Osteoblast (primary cell): ENCODE results near the gene COX5B. TPM values are rescaled to one million over a fixed set of nuclear protein-coding genes. Genes with fewer than 3 reads are reported as not detected.

Experiments used
- DNase-seq: peaks from one replicate; pipeline ENCODE4 v3.0.0; 2011; ENCODE audit warnings: low spot score, mixed read lengths; ENCODE audit not compliant: insufficient read length; ENCODE audit errors: missing footprints
- H2AFZ ChIP-seq: 2 replicates; pipeline ENCODE4 v1.6.0; 2011; ENCODE audit warnings: mild to moderate bottlenecking, low read length
- H3K27ac ChIP-seq: 2 replicates; pipeline ENCODE4 v1.5.1; 2011; ENCODE audit warnings: mild to moderate bottlenecking, low read depth, low read length, moderate library complexity
- H3K27me3 ChIP-seq: 2 replicates; pipeline ENCODE4 v1.6.0; 2012; ENCODE audit warnings: mild to moderate bottlenecking, control low read depth, inconsistent platforms, low read length, moderate library complexity; ENCODE audit not compliant: insufficient read depth
- H3K36me3 ChIP-seq: 2 replicates; pipeline ENCODE4 v1.5.1; 2011; ENCODE audit warnings: mild to moderate bottlenecking, low read length, control low read depth, moderate library complexity; ENCODE audit not compliant: insufficient read depth
- H3K4me1 ChIP-seq: 2 replicates; pipeline ENCODE4 v1.5.1; 2011; ENCODE audit warnings: mild to moderate bottlenecking, low read length, control low read depth, moderate library complexity; ENCODE audit not compliant: insufficient read depth
- H3K4me2 ChIP-seq: 2 replicates; pipeline ENCODE4 v1.6.0; 2011; ENCODE audit warnings: mild to moderate bottlenecking, low read length; ENCODE audit not compliant: insufficient read depth
- H3K4me3 ChIP-seq: fragments of 200-600 bp; sonication (generic); 3 replicates; pipeline ENCODE4 v1.5.1; 2012; ENCODE audit warnings: mild to moderate bottlenecking, low read length, inconsistent platforms; ENCODE audit not compliant: insufficient read depth
- H3K79me2 ChIP-seq: 2 replicates; pipeline ENCODE4 v1.6.0; 2012; ENCODE audit warnings: mild to moderate bottlenecking, low read length, control low read depth, inconsistent platforms; ENCODE audit not compliant: insufficient read depth
- H3K9me3 ChIP-seq: 2 replicates; pipeline ENCODE4 v1.5.1; 2011; ENCODE audit warnings: low read depth, low read length, control low read depth
- H4K20me1 ChIP-seq: 2 replicates; pipeline ENCODE4 v1.6.0; 2012; ENCODE audit warnings: mild to moderate bottlenecking, low read length, control low read depth; ENCODE audit not compliant: insufficient read depth
- CTCF ChIP-seq: IDR thresholded peaks from 2 replicates; pipeline ENCODE4 v1.5.1; 2011; ENCODE audit warnings: mild to moderate bottlenecking, low read depth, low read length, moderate library complexity; ENCODE audit errors: extremely low read depth
- total RNA-seq: library from RNA; depleted of rRNA; stranded (reverse); fragments of >200 nt; gene quantifications from 2 replicates; pipeline ENCODE4 v1.2.3, GENCODE V29; 2012

Gene COX5B
- total RNA-seq, 1 donor, result 214 TPM

- no peak overlapping the region for H3K27ac ChIP-seq
- H3K79me2 ChIP-seq, result peaks cover 41% of the 10 kb centered on the region
- H3K4me2 ChIP-seq, result no peak overlapping the region
- TF ChIP-seq CTCF, result no peak
- H4K20me1 ChIP-seq, result peaks cover 27% of the 10 kb centered on the region
- H3K4me1 ChIP-seq, result peaks cover 22% of the 10 kb centered on the region
- H2AFZ ChIP-seq, result no peak overlapping the region
- peaks cover 56% of the 10 kb centered on the region for H3K36me3 ChIP-seq
- no peaks in the 10 kb centered on the region for H3K9me3 ChIP-seq
- H3K4me3 ChIP-seq, result no peak overlapping the region
- DNase-seq, result peak; percentile 3
- no peaks in the 10 kb centered on the region for H3K27me3 ChIP-seq
Measured at GRCh38 chr2:97659256-97660043, 13.6 kb downstream of the COX5B start.

DNA sequence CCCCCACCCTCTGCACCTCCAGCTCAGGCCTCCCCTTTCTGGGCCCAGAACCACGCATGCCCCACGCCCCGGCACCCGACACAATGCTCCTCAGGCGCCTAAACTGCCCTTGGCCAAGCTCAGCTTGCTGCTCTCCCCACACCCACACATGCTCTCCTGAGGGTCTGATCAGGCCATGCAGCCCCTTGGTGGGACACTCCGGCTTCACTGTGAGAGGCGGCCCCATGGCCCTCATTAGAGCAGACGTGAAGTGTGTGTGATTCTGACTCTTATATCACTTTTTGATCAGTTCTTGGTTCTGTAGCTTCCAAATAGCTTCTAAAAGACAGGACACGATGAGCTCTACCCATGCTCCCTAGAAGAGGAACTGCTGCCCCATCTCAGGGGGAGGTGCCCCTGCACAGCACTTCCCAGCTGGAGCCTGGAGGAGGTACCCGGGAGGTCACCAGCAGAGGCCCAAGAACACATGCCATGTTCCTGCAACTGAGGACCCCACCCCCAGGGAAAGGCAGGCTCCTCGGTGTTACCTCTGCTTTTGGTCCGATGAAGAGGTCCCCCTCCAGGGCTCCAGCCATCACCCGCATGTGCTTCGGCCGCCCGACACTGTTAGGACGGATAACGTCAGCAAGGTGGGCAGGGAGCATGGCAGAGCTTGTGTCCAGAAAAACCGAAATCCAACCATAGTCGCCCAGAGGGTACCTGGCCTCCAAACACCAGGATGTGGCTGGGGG lies 14.3 kb downstream of the COX5B start:
- Histone ChIP-seq H3K4me1 (peaks cover 27% of the 10 kb centered on the region), H3K27me3 (no peaks in the 10 kb centered on the region), H3K79me2 (peaks cover 41% of the 10 kb centered on the region), H3K36me3 (peaks cover 48% of the 10 kb centered on the region), H3K27ac (peak overlapping the region; percentile 48), H2AFZ (no peak overlapping the region), H3K4me3 (no peak overlapping the region), H3K9me3 (no peaks in the 10 kb centered on the region), H3K4me2 (no peak overlapping the region), H4K20me1 (peaks cover 27% of the 10 kb centered on the region)
- no peak for DNase-seq
- no peak for TF ChIP-seq CTCF

DNA sequence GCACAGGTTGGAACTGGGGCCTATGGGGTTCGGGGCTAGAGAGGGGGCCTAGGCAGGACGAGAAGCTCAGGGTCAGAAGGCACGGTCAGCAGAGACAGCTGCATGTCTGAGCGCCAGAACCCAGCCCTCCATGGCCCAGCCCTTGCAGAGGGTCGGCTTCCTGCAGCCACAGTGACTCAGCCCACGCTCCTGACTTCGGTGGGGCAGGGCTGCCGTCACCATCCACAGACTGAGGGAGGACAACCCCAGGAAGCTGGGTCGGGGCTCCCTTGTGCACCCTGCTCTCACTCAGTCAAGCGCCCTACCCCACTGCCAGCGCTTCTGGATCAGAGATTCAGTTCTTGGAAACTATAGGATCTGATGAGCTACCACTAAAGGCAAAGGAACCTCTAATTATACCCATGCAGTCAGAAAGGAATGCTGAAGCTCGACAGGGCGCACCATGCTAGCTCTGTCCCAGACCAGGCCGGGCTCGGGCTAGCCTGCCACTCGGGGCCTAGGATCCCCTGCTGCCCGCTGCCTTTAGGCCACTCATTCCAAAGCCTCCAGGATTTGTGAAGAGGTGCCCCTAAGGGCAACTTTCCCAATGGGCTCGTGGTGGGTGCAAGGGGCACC lies 15.0 kb downstream of the COX5B start:
- Histone ChIP-seq H3K9me3 (no peaks in the 10 kb centered on the region), H2AFZ (no peak overlapping the region), H3K27me3 (no peaks in the 10 kb centered on the region), H3K4me1 (peaks cover 27% of the 10 kb centered on the region), H3K4me2 (no peak overlapping the region), H3K79me2 (peaks cover 41% of the 10 kb centered on the region), H3K27ac (peak overlapping the region; percentile 48), H3K4me3 (no peak overlapping the region), H3K36me3 (peaks cover 42% of the 10 kb centered on the region), H4K20me1 (peaks cover 27% of the 10 kb centered on the region)
- no peak for TF ChIP-seq CTCF
- DNase-seq, result peak; percentile 84

DNA sequence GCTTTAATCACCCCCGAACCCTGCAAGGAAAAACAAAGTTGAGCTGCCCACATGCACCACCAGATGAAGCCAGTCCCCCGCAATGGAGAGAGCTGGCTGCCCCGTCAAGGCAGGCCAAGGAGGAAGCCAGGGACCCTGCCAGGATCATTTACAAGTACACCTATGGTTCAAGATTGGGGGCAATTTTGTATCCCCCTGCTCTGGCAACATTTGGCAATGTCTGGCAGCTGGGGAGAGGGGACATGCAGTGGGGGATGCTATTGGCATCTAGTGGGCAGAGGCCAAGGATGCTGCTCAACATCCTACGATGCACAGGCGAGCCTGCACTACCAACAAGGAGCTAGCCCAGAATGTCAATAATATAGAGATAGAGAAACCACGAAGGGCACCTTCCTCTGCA lies 16.1 kb downstream of the COX5B start:
- Histone ChIP-seq H2AFZ (no peak overlapping the region), H3K4me2 (peak overlapping the region; percentile 91), H3K4me1 (peaks cover 27% of the 10 kb centered on the region), H3K27me3 (no peaks in the 10 kb centered on the region), H3K4me3 (peak overlapping the region; percentile 72), H3K36me3 (peaks cover 32% of the 10 kb centered on the region), H4K20me1 (peaks cover 27% of the 10 kb centered on the region), H3K9me3 (no peaks in the 10 kb centered on the region), H3K27ac (peak overlapping the region; percentile 91), H3K79me2 (peaks cover 41% of the 10 kb centered on the region)
- DNase-seq, result no peak
- TF ChIP-seq CTCF, result no peak
